Caco-2 (cell line): ENCODE measurements around the gene APEH. TPM values are rescaled to one million over a fixed set of nuclear protein-coding genes. Genes with fewer than 3 reads are reported as not detected.

Experiments
- BruUV-seq: library from RNA; stranded (reverse); fragments of 400-500 nt; replicated peaks from 2 replicates; lab custom pipeline; 2021; lab: Mats Ljungman, UMichigan
- CTCF ChIA-PET: fragments of 300-600 bp; sonication (Branson Sonifier 250); formaldehyde crosslinking; loops from one replicate; lab custom pipeline; 2022; ENCODE audit warnings: antibody characterized with exemption; lab: Charles Lee
- POLR2A ChIA-PET: fragments of 300-600 bp; sonication (Branson Sonifier 250); formaldehyde crosslinking; loops from one replicate; lab custom pipeline; 2022; ENCODE audit warnings: antibody characterized with exemption; lab: Charles Lee
- DNase-seq, 2 experiments: peaks; one replicate each; pipeline versions ENCODE4 v3.0.0 to v3.0.0-alpha.2; 2020 to 2022
- H3K27me3 ChIP-seq: replicated peaks from 2 replicates; pipeline ENCODE4 v1.6.0; 2011; ENCODE audit warnings: low read length; ENCODE audit not compliant: control insufficient read depth, insufficient read depth
- H3K36me3 ChIP-seq: 2 replicates; pipeline ENCODE4 v1.5.1; 2011; ENCODE audit warnings: low read length; ENCODE audit not compliant: control insufficient read depth, insufficient read depth
- H3K4me1 ChIP-seq: fragments of 250-450 bp; sonication (Bioruptor Pico); 2 replicates; pipeline ENCODE4 v1.5.1; 2020; ENCODE audit warnings: mild to moderate bottlenecking
- H3K4me3 ChIP-seq: 2 replicates; pipeline ENCODE4 v1.5.1; 2011; ENCODE audit warnings: low read depth, mild to moderate bottlenecking, control low read depth, low read length
- H3K9me3 ChIP-seq: fragments of 250-450 bp; sonication (Bioruptor Pico); 2 replicates; pipeline ENCODE4 v1.5.1; 2020; ENCODE audit warnings: mild to moderate bottlenecking, moderate library complexity
- H3K27ac Mint-ChIP-seq: one replicate; pipeline ENCODE4 v1.8.0; 2022; ENCODE audit warnings: mixed read lengths; ENCODE audit not compliant: unreplicated experiment
- H3K27me3 Mint-ChIP-seq: one replicate; pipeline ENCODE4 v1.8.0; 2022; ENCODE audit warnings: mixed read lengths; ENCODE audit not compliant: insufficient read depth, unreplicated experiment
- H3K36me3 Mint-ChIP-seq: one replicate; pipeline ENCODE4 v1.8.0; 2022; ENCODE audit warnings: mild to moderate bottlenecking, mixed read lengths; ENCODE audit not compliant: insufficient read depth, unreplicated experiment
- H3K4me1 Mint-ChIP-seq: one replicate; pipeline ENCODE4 v1.8.0; 2022; ENCODE audit warnings: low read depth, mixed read lengths; ENCODE audit not compliant: unreplicated experiment
- H3K4me3 Mint-ChIP-seq: one replicate; pipeline ENCODE4 v1.8.0; 2022; ENCODE audit warnings: mild to moderate bottlenecking, moderate library complexity, mixed read lengths; ENCODE audit not compliant: unreplicated experiment
- H3K9me3 Mint-ChIP-seq: one replicate; pipeline ENCODE4 v1.8.0; 2022; ENCODE audit warnings: mixed read lengths; ENCODE audit not compliant: unreplicated experiment
- CTCF ChIP-seq, 2 experiments: fragments of 200-600 bp in 1 of 2; IDR thresholded peaks; 1 replicate in 1 of 2; 2 replicates in 1 of 2; pipeline versions ENCODE4 v1.5.1 to v1.8.0; 2011 to 2022; ENCODE audit warnings: antibody characterized with exemption in 1 of 2, control low read depth in 1 of 2, inconsistent platforms in 1 of 2, low read depth in 1 of 2, low read length in 1 of 2, mild to moderate bottlenecking in 1 of 2, moderate library complexity in 1 of 2; ENCODE audit not compliant: insufficient read depth in 1 of 2, severe bottlenecking in 1 of 2, unreplicated experiment in 1 of 2
- intact Hi-C: fragments of 100-400 bp; cut with micrococcal nuclease; formaldehyde crosslinking; loops from one replicate; pipeline ENCODE4 v1.10.0; 2022; ENCODE audit not compliant: unreplicated experiment
- total RNA-seq: library from RNA; stranded (reverse); gene quantifications from 2 replicates; pipeline ENCODE4 v1.2.3, GENCODE V29; 2022

Gene APEH
- total RNA-seq, 1 experiment from 2014 or later, result 236 TPM

DNA sequence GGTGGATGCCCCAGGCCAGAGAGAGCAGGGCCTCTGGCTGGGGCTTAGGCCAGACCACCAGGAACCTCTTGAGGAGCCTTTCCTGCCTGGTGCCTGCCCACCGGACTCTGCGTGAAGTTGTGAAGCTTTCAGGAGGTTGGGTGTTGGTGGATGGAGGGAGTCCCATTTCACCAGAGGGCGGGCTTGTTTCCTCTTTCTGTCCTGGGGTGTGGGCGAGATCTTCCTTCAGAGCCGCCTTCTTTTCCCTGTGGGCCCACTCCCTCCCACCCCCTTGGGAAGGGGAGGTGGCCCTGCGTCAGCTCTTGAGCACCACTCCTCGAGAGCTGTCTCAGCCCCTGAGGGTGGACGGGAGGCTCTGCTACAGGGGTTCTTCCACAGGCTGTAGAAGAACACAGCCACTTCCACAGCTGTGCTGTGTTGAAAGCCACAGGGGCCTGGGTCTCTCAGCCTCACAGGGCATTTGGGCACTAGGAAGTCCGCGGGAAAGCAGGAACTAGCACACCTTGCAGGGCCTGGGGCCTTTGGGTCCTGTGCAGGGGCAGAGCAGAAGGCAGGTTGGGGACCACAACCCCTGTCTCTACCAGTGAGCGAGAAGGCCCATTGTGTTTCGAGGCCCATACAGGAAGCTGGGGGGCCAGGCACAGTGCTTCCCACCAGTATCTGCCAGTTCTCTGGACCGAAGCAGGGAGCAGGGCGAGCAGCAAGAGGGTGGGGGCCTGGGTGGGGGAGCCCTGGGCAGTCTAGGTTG, 43.2 kb downstream of the APEH start:
- ChIA-PET POLR2A (no interaction called here), CTCF (no interaction called here)
- peaks cover 69% of the 10 kb centered on the region for H3K36me3 Mint-ChIP-seq
- no peaks in the 10 kb centered on the region for H3K9me3 Mint-ChIP-seq
- no peak overlapping the region for H3K27ac Mint-ChIP-seq
- Histone ChIP-seq H3K4me3 (no peak overlapping the region), H3K9me3 (no peaks in the 10 kb centered on the region), H3K4me1 (no peaks in the 10 kb centered on the region; the same call in 1 of the 2 replicates), H3K36me3 (peaks cover 1% of the 10 kb centered on the region; the same call in 1 of the 2 replicates), H3K27me3 (no peaks in the 10 kb centered on the region)
- no peak for DNase-seq
- H3K4me1 Mint-ChIP-seq, result no peaks in the 10 kb centered on the region
- no peak for TF ChIP-seq CTCF (IDR thresholded peaks at IDR 0.05; ENCODE audit: insufficient read depth in 1 of 2, low read depth in 1 of 2, low read length in 1 of 2, severe bottlenecking in 1 of 2, unreplicated experiment in 1 of 2)
- BruUV-seq, result no TSS peak
- H3K4me3 Mint-ChIP-seq, result no peak overlapping the region
- no peaks in the 10 kb centered on the region for H3K27me3 Mint-ChIP-seq
- intact Hi-C loops, result loop anchor here (5.0 kb wide), 1 partner anchor 120 kb away; no protein-coding TSS in a partner anchor

- POLR2A ChIA-PET, result no interaction called here
- peaks cover 1% of the 10 kb centered on the region; the same call in 1 of the 2 replicates for H3K36me3 ChIP-seq
- peak in 1 of 2 experiments; percentile 35 for DNase-seq
- no TSS peak for BruUV-seq
- H3K36me3 Mint-ChIP-seq, result peaks cover 73% of the 10 kb centered on the region
- no peaks in the 10 kb centered on the region for H3K9me3 Mint-ChIP-seq
- H3K4me3 Mint-ChIP-seq, result peak overlapping the region; percentile 77
- no peaks in the 10 kb centered on the region for H3K4me1 Mint-ChIP-seq
- H3K27ac Mint-ChIP-seq, result peak overlapping the region; percentile 29
- no peaks in the 10 kb centered on the region for H3K9me3 ChIP-seq
- CTCF ChIA-PET, result interaction anchor here (0.8 to 1.9 kb wide), 2 partner anchors 15 to 179 kb away, joined by 3 to 4 read pairs; no protein-coding TSS in a partner anchor
- no peak overlapping the region for H3K4me3 ChIP-seq
- H3K27me3 Mint-ChIP-seq, result no peaks in the 10 kb centered on the region
- H3K27me3 ChIP-seq, result no peaks in the 10 kb centered on the region
- H3K4me1 ChIP-seq, result peaks cover 5% of the 10 kb centered on the region
- intact Hi-C loops, result loop anchor here (5.0 kb wide), 1 partner anchor 119 kb away; no protein-coding TSS in a partner anchor
- TF ChIP-seq CTCF (IDR thresholded peaks at IDR 0.05; ENCODE audit: insufficient read depth in 1 of 2, low read depth in 1 of 2, low read length in 1 of 2, severe bottlenecking in 1 of 2, unreplicated experiment in 1 of 2), result no peak
Measured at GRCh38 chr3:49717959-49718857, 44.1 kb downstream of the APEH start.

DNA sequence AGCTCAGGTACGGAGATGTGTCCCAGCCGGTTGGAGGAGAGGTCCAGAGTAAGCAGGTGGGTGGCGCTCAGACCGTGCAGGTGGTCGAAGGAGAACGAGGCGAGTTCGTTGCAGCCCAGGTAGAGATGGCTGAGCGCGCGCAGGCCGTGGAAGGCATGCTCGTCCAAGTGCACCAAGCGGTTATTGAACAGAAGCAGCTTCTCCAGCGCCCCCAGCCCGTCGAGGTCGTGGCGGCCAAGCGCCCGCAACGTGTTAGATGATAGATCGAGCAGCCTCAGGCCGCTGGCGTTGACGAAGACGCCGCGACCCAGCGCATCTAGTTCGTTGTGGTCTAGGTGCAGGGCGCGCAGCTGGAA, 44.7 kb downstream of the APEH start:
- Mint-ChIP-seq H3K4me3 (peak overlapping the region; percentile 77), H3K27me3 (no peaks in the 10 kb centered on the region), H3K36me3 (peaks cover 79% of the 10 kb centered on the region), H3K4me1 (no peaks in the 10 kb centered on the region), H3K27ac (peak overlapping the region; percentile 29), H3K9me3 (no peaks in the 10 kb centered on the region)
- Histone ChIP-seq H3K4me1 (peaks cover 5% of the 10 kb centered on the region), H3K36me3 (peaks cover 1% of the 10 kb centered on the region; the same call in 1 of the 2 replicates), H3K9me3 (no peaks in the 10 kb centered on the region), H3K27me3 (no peaks in the 10 kb centered on the region), H3K4me3 (peak overlapping the region; percentile 50)
- TF ChIP-seq CTCF (IDR thresholded peaks at IDR 0.05; ENCODE audit: insufficient read depth in 1 of 2, low read depth in 1 of 2, low read length in 1 of 2, severe bottlenecking in 1 of 2, unreplicated experiment in 1 of 2), result no peak
- no TSS peak for BruUV-seq
- DNase-seq, result peak in 1 of 2 experiments; percentile 40
- intact Hi-C loops, result loop anchor here (5.0 kb wide), 1 partner anchor 118 kb away; no protein-coding TSS in a partner anchor
- ChIA-PET POLR2A (interaction anchor here (0.6 kb wide), 1 partner anchor 799 kb away, joined by 7 read pairs; no protein-coding TSS in a partner anchor), CTCF (interaction anchor here (0.7 to 1.9 kb wide), 8 partner anchors 8 to 768 kb away, joined by 3 to 6 read pairs (median 4); partner anchors contain the start of gene INKA1)
